Mesodermal cell (in vitro differentiated cells): ENCODE data around the gene ANKRD13D.

ENCODE experiments used
- H3K27ac ChIP-seq: 2 replicates; pipeline ENCODE4 v1.7.0; 2013; ENCODE audit warnings: mild to moderate bottlenecking, low read depth, low read length, moderate library complexity; ENCODE audit not compliant: severe bottlenecking
- H3K36me3 ChIP-seq: 2 replicates; pipeline ENCODE4 v1.7.1; 2013; ENCODE audit warnings: mild to moderate bottlenecking, low read length, moderate library complexity; ENCODE audit not compliant: control insufficient read depth, insufficient read depth
- H3K4me1 ChIP-seq: one replicate; pipeline ENCODE4 v1.7.1; 2013; ENCODE audit warnings: mild to moderate bottlenecking, low read length; ENCODE audit not compliant: insufficient read depth, control insufficient read depth, poor library complexity, severe bottlenecking
- H3K4me3 ChIP-seq: 2 replicates; pipeline ENCODE4 v1.7.0; 2013; ENCODE audit warnings: low read length, control low read depth, mild to moderate bottlenecking; ENCODE audit not compliant: insufficient read depth, poor library complexity, severe bottlenecking; ENCODE audit errors: extremely low read depth
- H3K9me3 ChIP-seq: 2 replicates; pipeline ENCODE4 v1.7.1; 2013; ENCODE audit warnings: mild to moderate bottlenecking, low read length, moderate library complexity; ENCODE audit not compliant: control insufficient read depth
- WGBS, 2 experiments: methylation state at CpG; one replicate each; pipeline ENCODE4 v1.1.5; 2013; ENCODE audit warnings: missing lambda C conversion rate in 2 of 2; ENCODE audit not compliant: insufficient coverage in 2 of 2; 5-methylcytosine and 5-hydroxymethylcytosine counted together

Gene ANKRD13D

GRCh38 chr11:67309661-67310061 is 20.6 kb downstream of the ANKRD13D start:
- H3K36me3 ChIP-seq, result peaks cover 4% of the 10 kb centered on the region
- no peaks in the 10 kb centered on the region for H3K9me3 ChIP-seq
- H3K27ac ChIP-seq, result no peak overlapping the region
- H3K4me1 ChIP-seq, result no peaks in the 10 kb centered on the region
- no peak overlapping the region for H3K4me3 ChIP-seq
- 95 to 96% methylated on average over 10 to 11 of the region's 14 CpGs for WGBS, 2 experiments

GRCh38 chr11:67310246-67311050 is 21.3 kb downstream of the ANKRD13D start:
- Histone ChIP-seq H3K9me3 (no peaks in the 10 kb centered on the region), H3K36me3 (peaks cover 4% of the 10 kb centered on the region), H3K27ac (no peak overlapping the region), H3K4me3 (no peak overlapping the region), H3K4me1 (no peaks in the 10 kb centered on the region)
- WGBS, 2 experiments, result 91 to 93% methylated on average over 16 to 18 of the region's 19 CpGs

- Histone ChIP-seq H3K36me3 (peaks cover 4% of the 10 kb centered on the region), H3K4me1 (no peaks in the 10 kb centered on the region), H3K9me3 (no peaks in the 10 kb centered on the region), H3K4me3 (no peak overlapping the region), H3K27ac (no peak overlapping the region)
- WGBS, 2 experiments, result 90 to 92% methylated on average over 13 to 18 of the region's 18 CpGs
Observed at GRCh38 chr11:67311051-67311555, 22.0 kb downstream of the ANKRD13D start.

GRCh38 chr11:67311556-67312082 is 22.5 kb downstream of the ANKRD13D start:
- 86 to 91% methylated on average over 10 to 15 of the region's 15 CpGs for WGBS, 2 experiments
- no peaks in the 10 kb centered on the region for H3K4me1 ChIP-seq
- no peak overlapping the region for H3K27ac ChIP-seq
- peaks cover 4% of the 10 kb centered on the region for H3K36me3 ChIP-seq
- no peak overlapping the region for H3K4me3 ChIP-seq
- no peaks in the 10 kb centered on the region for H3K9me3 ChIP-seq

- Histone ChIP-seq H3K4me3 (no peak overlapping the region), H3K4me1 (no peaks in the 10 kb centered on the region), H3K9me3 (no peaks in the 10 kb centered on the region), H3K36me3 (peaks cover 4% of the 10 kb centered on the region), H3K27ac (no peak overlapping the region)
- 93% methylated on average over 14 to 16 of the region's 22 CpGs for WGBS, 2 experiments
Observed at GRCh38 chr11:67312187-67313021, 23.3 kb downstream of the ANKRD13D start.

GRCh38 chr11:67313125-67313890 is 24.2 kb downstream of the ANKRD13D start:
- no peaks in the 10 kb centered on the region for H3K9me3 ChIP-seq
- H3K4me1 ChIP-seq, result no peaks in the 10 kb centered on the region
- no peak overlapping the region for H3K4me3 ChIP-seq
- peaks cover 4% of the 10 kb centered on the region for H3K36me3 ChIP-seq
- WGBS, 2 experiments, result 87 to 91% methylated on average over 5 to 9 of the region's 11 CpGs
- no peak overlapping the region for H3K27ac ChIP-seq

- Histone ChIP-seq H3K36me3 (peaks cover 4% of the 10 kb centered on the region), H3K27ac (no peak overlapping the region), H3K4me1 (peaks cover 3% of the 10 kb centered on the region), H3K4me3 (no peak overlapping the region), H3K9me3 (no peaks in the 10 kb centered on the region)
- 75 to 100% methylated on average over 2 of the region's 2 CpGs for WGBS, 2 experiments
Observed at GRCh38 chr11:67314218-67314617, 25.1 kb downstream of the ANKRD13D start.

- no peak overlapping the region for H3K27ac ChIP-seq
- peaks cover 3% of the 10 kb centered on the region for H3K4me1 ChIP-seq
- no peak overlapping the region for H3K4me3 ChIP-seq
- H3K36me3 ChIP-seq, result no peaks in the 10 kb centered on the region
- 87 to 97% methylated on average over 4 to 5 of the region's 9 CpGs for WGBS, 2 experiments
- H3K9me3 ChIP-seq, result no peaks in the 10 kb centered on the region
Observed at GRCh38 chr11:67315325-67315909, 26.3 kb downstream of the ANKRD13D start.

- peak overlapping the region; percentile 67 for H3K4me3 ChIP-seq
- WGBS, 2 experiments, result 1% methylated on average over 8 of the region's 10 CpGs; no CpG with 5 or more reads in 1 of the 2 experiments
- H3K27ac ChIP-seq, result peak overlapping the region; percentile 71
Observed at GRCh38 chr11:67316882-67317204, 27.7 kb downstream of the ANKRD13D start.

More at GRCh38 chr11:67316882-67317204, 27.7 kb downstream of the ANKRD13D start:
- no peaks in the 10 kb centered on the region for H3K36me3 ChIP-seq
- peaks cover 3% of the 10 kb centered on the region for H3K4me1 ChIP-seq
- no peaks in the 10 kb centered on the region for H3K9me3 ChIP-seq
